PC-9 (cell line): ENCODE results near the gene HBZ. TPM values are rescaled to one million over a fixed set of nuclear protein-coding genes. Genes with fewer than 3 reads are reported as not detected.

ENCODE experiments used
- BruUV-seq: library from RNA; stranded (reverse); fragments of 400-500 nt; replicated peaks from 2 replicates; lab custom pipeline; 2021; lab: Mats Ljungman, UMichigan
- CTCF ChIA-PET: fragments of 300-600 bp; sonication (Branson Sonifier 250); formaldehyde crosslinking; loops from one replicate; lab custom pipeline; 2022; ENCODE audit warnings: antibody characterized with exemption; lab: Charles Lee
- POLR2A ChIA-PET: fragments of 300-600 bp; sonication (Branson Sonifier 250); formaldehyde crosslinking; loops from one replicate; lab custom pipeline; 2022; ENCODE audit warnings: antibody characterized with exemption; ENCODE audit not compliant: unreplicated experiment; lab: Charles Lee
- DNase-seq, 2 experiments: peaks; one replicate each; pipeline versions ENCODE4 v3.0.0 to v3.0.0-alpha.2; 2015 to 2022; ENCODE audit warnings: mixed read lengths in 1 of 2
- H2AFZ ChIP-seq: fragments of 200-600 bp; sonication (generic); 2 replicates; pipeline ENCODE4 v1.8.1; 2017; ENCODE audit warnings: antibody characterized with exemption
- H3F3A ChIP-seq: fragments of 200-600 bp; sonication (generic); 2 replicates; pipeline ENCODE4 v1.8.1; 2017; ENCODE audit warnings: antibody characterized with exemption, mild to moderate bottlenecking, low read depth; ENCODE audit not compliant: insufficient read depth
- H3K27ac ChIP-seq: fragments of 200-600 bp; sonication (generic); 2 replicates; pipeline ENCODE4 v1.6.1; 2016; ENCODE audit warnings: mixed run types
- H3K27me3 ChIP-seq: fragments of 200-600 bp; sonication (generic); 2 replicates; pipeline ENCODE4 v1.6.1; 2016; ENCODE audit warnings: low read depth, mixed run types; ENCODE audit not compliant: insufficient read depth
- H3K36me3 ChIP-seq: fragments of 200-600 bp; sonication (generic); 2 replicates; pipeline ENCODE4 v1.6.1; 2016; ENCODE audit warnings: low read depth, mixed run types
- H3K4me1 ChIP-seq: fragments of 200-600 bp; sonication (generic); replicated peaks from 2 replicates; pipeline ENCODE4 v1.6.1; 2016; ENCODE audit warnings: mixed run types; ENCODE audit not compliant: insufficient read depth
- H3K4me2 ChIP-seq: fragments of 200-600 bp; sonication (generic); 2 replicates; pipeline ENCODE4 v1.6.1; 2017; ENCODE audit warnings: mixed run types
- H3K4me3 ChIP-seq: fragments of 200-600 bp; sonication (generic); 2 replicates; pipeline ENCODE4 v1.6.1; 2016; ENCODE audit warnings: mixed run types
- H3K79me2 ChIP-seq: fragments of 200-600 bp; sonication (generic); 2 replicates; pipeline ENCODE4 v1.6.1; 2017; ENCODE audit warnings: low read depth, mixed run types
- H3K9me2 ChIP-seq: fragments of 200-600 bp; sonication (generic); 2 replicates; pipeline ENCODE4 v1.8.1; 2017; ENCODE audit warnings: mild to moderate bottlenecking; ENCODE audit not compliant: insufficient read depth
- H3K9me3 ChIP-seq: fragments of 200-600 bp; sonication (generic); 2 replicates; pipeline ENCODE4 v1.8.1; 2016; ENCODE audit warnings: low read depth; ENCODE audit not compliant: insufficient read depth
- H4K20me1 ChIP-seq: fragments of 200-600 bp; sonication (generic); 2 replicates; pipeline ENCODE4 v1.8.1; 2017; ENCODE audit not compliant: insufficient read depth
- CTCF ChIP-seq: fragments of 200-600 bp; sonication (generic); conservative IDR thresholded peaks from 2 replicates; pipeline ENCODE4 v1.6.1; 2017; ENCODE audit warnings: mixed run types, antibody characterized with exemption, mild to moderate bottlenecking, moderate library complexity
- EZH2 ChIP-seq: fragments of 200-600 bp; sonication (generic); IDR thresholded peaks from 2 replicates; pipeline ENCODE4 v1.8.0; 2017; ENCODE audit warnings: antibody characterized with exemption, low read depth
- intact Hi-C: fragments of 100-400 bp; cut with micrococcal nuclease; formaldehyde crosslinking; loops from one replicate; pipeline ENCODE4 v1.10.0; 2022; ENCODE audit not compliant: unreplicated experiment
- total RNA-seq: library from RNA; stranded (reverse); gene quantifications from 2 replicates; pipeline ENCODE4 v1.2.3, GENCODE V29; 2021

HBZ gene
- total RNA-seq, 1 experiment from 2014 or later: not detected

GRCh38 chr16:105521-105920 is 46.9 kb upstream of the HBZ start:
- ChIA-PET POLR2A (interaction anchor here (0.6 kb wide), 1 partner anchor 14 kb away, joined by 3 read pairs; no protein-coding TSS in a partner anchor), CTCF (no interaction called here)
- no peak for TF ChIP-seq CTCF
- no peak for TF ChIP-seq EZH2
- Histone ChIP-seq H3K9me3 (no peaks in the 10 kb centered on the region), H3K79me2 (no peaks in the 10 kb centered on the region), H3K9me2 (no peaks in the 10 kb centered on the region), H3K4me2 (no peak overlapping the region), H3K27ac (no peak overlapping the region), H4K20me1 (peaks cover 6% of the 10 kb centered on the region; the same call in 1 of the 2 replicates), H3K36me3 (no peaks in the 10 kb centered on the region), H3K27me3 (no peaks in the 10 kb centered on the region), H3K4me1 (peaks cover 10% of the 10 kb centered on the region), H2AFZ (no peak overlapping the region), H3F3A (peaks cover 15% of the 10 kb centered on the region), H3K4me3 (no peak overlapping the region)
- no peak for DNase-seq
- BruUV-seq: no TSS peak
- intact Hi-C loops: no loop called here

GRCh38 chr16:106623-107324 is 45.7 kb upstream of the HBZ start:
- intact Hi-C loops: loop anchor here (1.0 kb wide), 2 partner anchors 75 to 256 kb away; no protein-coding TSS in a partner anchor
- no peak overlapping the region for H3K27ac ChIP-seq
- TF ChIP-seq CTCF: peak; percentile 84
- TF ChIP-seq EZH2: no peak
- H3K9me2 ChIP-seq: no peaks in the 10 kb centered on the region
- ChIA-PET CTCF (interaction anchor here (0.5 to 1.6 kb wide), 10 partner anchors 10 to 1770 kb away, joined by 3 to 10 read pairs (median 4); partner anchors contain the start of gene MRPL28), POLR2A (interaction anchor here (0.6 to 1.0 kb wide), 6 partner anchors 11 to 224 kb away, joined by 3 to 14 read pairs (median 4); no protein-coding TSS in a partner anchor)
- H3K9me3 ChIP-seq: no peaks in the 10 kb centered on the region
- no peak overlapping the region for H3K4me2 ChIP-seq
- peaks cover 15% of the 10 kb centered on the region for H3F3A ChIP-seq
- no peak overlapping the region for H2AFZ ChIP-seq
- H3K4me1 ChIP-seq: peaks cover 10% of the 10 kb centered on the region
- no peaks in the 10 kb centered on the region for H3K27me3 ChIP-seq
- no peaks in the 10 kb centered on the region for H3K36me3 ChIP-seq
- no peak overlapping the region for H3K4me3 ChIP-seq
- BruUV-seq: no TSS peak
- H4K20me1 ChIP-seq: peaks cover 6% of the 10 kb centered on the region; the same call in 1 of the 2 replicates
- no peaks in the 10 kb centered on the region for H3K79me2 ChIP-seq
- DNase-seq: peak; percentile 55 to 59

- POLR2A ChIA-PET: no interaction called here
- Histone ChIP-seq H2AFZ (no peak overlapping the region), H3K9me3 (no peaks in the 10 kb centered on the region), H3K27me3 (no peaks in the 10 kb centered on the region), H3K79me2 (no peaks in the 10 kb centered on the region; the same call in 1 of the 2 replicates), H3K4me3 (no peak overlapping the region), H3F3A (peaks cover 15% of the 10 kb centered on the region), H4K20me1 (peaks cover 7% of the 10 kb centered on the region; the same call in 1 of the 2 replicates), H3K4me2 (no peak overlapping the region), H3K27ac (no peak overlapping the region), H3K36me3 (peaks cover 5% of the 10 kb centered on the region; the same call in 1 of the 2 replicates), H3K4me1 (peaks cover 25% of the 10 kb centered on the region), H3K9me2 (no peaks in the 10 kb centered on the region)
- BruUV-seq: no TSS peak
- CTCF ChIA-PET: no interaction called here
- intact Hi-C loops: no loop called here
- no peak for DNase-seq
- TF ChIP-seq CTCF: no peak
- TF ChIP-seq EZH2: no peak
Observed at GRCh38 chr16:112153-112840, 40.1 kb upstream of the HBZ start.
